Right lobe of liver (tissue), 4 donors: ENCODE data around the gene EML4.

Source experiments
- CTCF ChIP-seq, 4 donors: fragments of 200-600 bp in 3 of 4; fragments of 450-650 bp in 1 of 4; IDR thresholded peaks; one replicate each; pipeline versions ENCODE4 v1.5.1 to v1.8.0; 2016 to 2022; ENCODE audit warnings: antibody characterized with exemption in 4 of 4, mild to moderate bottlenecking in 2 of 4
- POLR2A ChIP-seq: fragments of 450-650 bp; IDR thresholded peaks from one replicate; pipeline ENCODE4 v1.6.1; 2017; ENCODE audit warnings: antibody characterized with exemption, mild to moderate bottlenecking
- donor health status: DM: no; HTN: no; CAD: no.
- donor health status: DM: no; HTN: no; CAD: no.
- donor health status: DM: no; HTN: yes; CAD: no.

- no peak for TF ChIP-seq CTCF (IDR thresholded peaks at IDR 0.05)
- TF ChIP-seq POLR2A = no peak
Observed at GRCh38 chr2:42376758-42377157, 207.6 kb downstream of the EML4 start.
